ENCODE data around the gene ZFAND3. TPM values are rescaled to one million over a fixed set of nuclear protein-coding genes. Genes with fewer than 3 reads are reported as not detected.

The ZFAND3 gene
- polyA plus RNA-seq, 1 experiment: 15.5 TPM

DNA sequence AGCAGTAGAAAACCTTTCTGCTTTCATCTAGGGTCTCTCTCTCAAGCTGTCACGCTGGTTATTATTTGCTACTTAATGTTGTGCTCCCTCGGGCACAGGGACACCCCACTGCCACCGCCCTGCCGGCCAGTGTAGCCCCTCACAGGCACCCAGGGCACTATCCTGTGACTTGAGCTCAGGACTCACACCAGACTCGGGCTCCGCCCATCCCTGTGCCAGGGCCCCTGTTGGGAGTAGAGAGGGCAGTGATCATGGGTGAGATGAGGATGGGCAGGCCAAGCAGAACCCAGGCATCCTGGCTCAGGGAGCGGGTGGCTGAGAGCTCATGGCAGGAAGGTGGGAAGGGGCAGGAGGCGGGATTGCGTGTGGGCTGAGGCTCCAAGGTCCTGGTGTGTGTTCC is 371.9 kb downstream of the ZFAND3 start:
- ChIA-PET CTCF (interaction anchor here (1.9 kb wide), 1 partner anchor 303 kb away, joined by 5 read pairs; no protein-coding TSS in a partner anchor), POLR2A (no interaction called here)
- no peak overlapping the region for H3K4me3 ChIP-seq (ENCODE audit: low read depth, low read length)
- no peaks in the 10 kb centered on the region for H3K27me3 ChIP-seq (ENCODE audit: control insufficient read depth, insufficient read depth, low read length)
- TF ChIP-seq, protein P1, sequence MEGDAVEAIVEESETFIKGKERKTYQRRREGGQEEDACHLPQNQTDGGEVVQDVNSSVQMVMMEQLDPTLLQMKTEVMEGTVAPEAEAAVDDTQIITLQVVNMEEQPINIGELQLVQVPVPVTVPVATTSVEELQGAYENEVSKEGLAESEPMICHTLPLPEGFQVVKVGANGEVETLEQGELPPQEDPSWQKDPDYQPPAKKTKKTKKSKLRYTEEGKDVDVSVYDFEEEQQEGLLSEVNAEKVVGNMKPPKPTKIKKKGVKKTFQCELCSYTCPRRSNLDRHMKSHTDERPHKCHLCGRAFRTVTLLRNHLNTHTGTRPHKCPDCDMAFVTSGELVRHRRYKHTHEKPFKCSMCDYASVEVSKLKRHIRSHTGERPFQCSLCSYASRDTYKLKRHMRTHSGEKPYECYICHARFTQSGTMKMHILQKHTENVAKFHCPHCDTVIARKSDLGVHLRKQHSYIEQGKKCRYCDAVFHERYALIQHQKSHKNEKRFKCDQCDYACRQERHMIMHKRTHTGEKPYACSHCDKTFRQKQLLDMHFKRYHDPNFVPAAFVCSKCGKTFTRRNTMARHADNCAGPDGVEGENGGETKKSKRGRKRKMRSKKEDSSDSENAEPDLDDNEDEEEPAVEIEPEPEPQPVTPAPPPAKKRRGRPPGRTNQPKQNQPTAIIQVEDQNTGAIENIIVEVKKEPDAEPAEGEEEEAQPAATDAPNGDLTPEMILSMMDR (IDR thresholded peaks at IDR 0.05; ENCODE audit: low read depth, low read length): no peak
- no peaks in the 10 kb centered on the region for H3K9me3 ChIP-seq (ENCODE audit: control insufficient read depth, insufficient read depth, low read length)
- H3K27ac ChIP-seq (ENCODE audit: low read depth, low read length): no peak overlapping the region
- no peak for DNase-seq (ENCODE audit: low read depth, low spot score)

DNA sequence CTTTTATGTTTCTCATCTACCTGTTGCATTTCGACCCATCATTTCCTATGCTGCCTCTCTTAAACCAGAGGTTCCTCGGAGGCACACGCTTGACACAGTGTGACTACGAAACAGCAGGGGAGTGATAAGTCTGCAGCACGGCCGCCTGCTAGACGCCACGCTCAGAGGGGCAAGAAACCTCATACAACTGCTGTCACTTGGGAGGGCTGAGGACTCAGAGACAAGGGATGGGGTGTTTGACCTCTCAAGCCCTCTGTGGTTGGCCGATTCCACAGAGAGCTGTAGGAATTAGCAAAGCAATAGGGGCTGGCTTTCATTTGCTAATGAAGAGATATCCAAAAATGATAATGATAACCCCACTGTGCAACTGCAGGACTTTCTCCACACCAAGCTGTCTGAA is 372.5 kb downstream of the ZFAND3 start:
- no peak for DNase-seq (ENCODE audit: low read depth, low spot score)
- ChIA-PET POLR2A (no interaction called here), CTCF (no interaction called here)
- Histone ChIP-seq H3K27me3 (ENCODE audit: control insufficient read depth, insufficient read depth, low read length) (no peaks in the 10 kb centered on the region), H3K4me3 (ENCODE audit: low read depth, low read length) (no peak overlapping the region), H3K9me3 (ENCODE audit: control insufficient read depth, insufficient read depth, low read length) (no peaks in the 10 kb centered on the region), H3K27ac (ENCODE audit: low read depth, low read length) (no peak overlapping the region)
- TF ChIP-seq, protein P1 (IDR thresholded peaks at IDR 0.05; ENCODE audit: low read depth, low read length): no peak

DNA sequence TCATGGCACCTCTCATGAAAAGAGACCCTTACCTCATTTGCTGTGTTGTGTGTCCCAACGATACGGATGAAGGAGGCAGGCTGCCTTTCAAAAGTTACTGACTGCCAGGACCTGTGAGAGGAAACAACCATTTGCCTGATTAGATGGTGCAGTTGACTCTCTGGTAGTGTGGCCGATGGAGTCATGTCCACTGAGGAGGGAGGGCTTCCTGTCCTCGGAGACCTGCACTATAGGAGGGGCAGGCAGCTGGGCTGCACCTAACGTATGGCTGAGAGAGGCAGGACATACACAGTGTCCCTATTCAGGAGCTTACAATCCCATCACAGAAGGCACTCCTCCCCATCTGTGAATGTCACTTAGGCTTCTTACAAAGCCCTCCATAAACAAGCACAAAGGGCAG is 373.0 kb downstream of the ZFAND3 start:
- TF ChIP-seq, protein P1 (IDR thresholded peaks at IDR 0.05; ENCODE audit: low read depth, low read length): no peak
- Histone ChIP-seq H3K27me3 (ENCODE audit: control insufficient read depth, insufficient read depth, low read length) (no peaks in the 10 kb centered on the region), H3K27ac (ENCODE audit: low read depth, low read length) (no peak overlapping the region), H3K4me3 (ENCODE audit: low read depth, low read length) (no peak overlapping the region), H3K9me3 (ENCODE audit: control insufficient read depth, insufficient read depth, low read length) (no peaks in the 10 kb centered on the region)
- ChIA-PET CTCF (no interaction called here), POLR2A (no interaction called here)
- DNase-seq (ENCODE audit: low read depth, low spot score): no peak

DNA sequence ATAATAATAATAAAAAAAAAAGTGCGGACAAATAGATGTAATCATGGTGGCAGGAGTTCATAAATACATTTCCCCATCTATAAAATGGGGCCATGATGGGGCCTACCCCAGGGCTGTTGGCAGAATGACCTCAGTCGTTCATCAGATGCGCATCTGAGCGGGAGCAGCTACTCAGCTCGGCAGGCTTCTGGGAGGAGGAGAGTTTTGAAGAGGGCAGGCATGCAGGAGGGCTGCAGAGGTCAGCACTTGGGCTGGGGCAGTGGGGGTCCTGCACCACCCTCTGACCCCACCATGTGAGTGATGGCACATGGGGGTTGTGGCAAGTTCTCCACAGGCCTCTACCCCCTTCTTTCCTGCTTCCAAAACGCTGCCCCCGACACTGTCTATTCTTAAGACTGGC is 373.5 kb downstream of the ZFAND3 start:
- no peak for DNase-seq (ENCODE audit: low read depth, low spot score)
- Histone ChIP-seq H3K9me3 (ENCODE audit: control insufficient read depth, insufficient read depth, low read length) (no peaks in the 10 kb centered on the region), H3K4me3 (ENCODE audit: low read depth, low read length) (no peak overlapping the region), H3K27ac (ENCODE audit: low read depth, low read length) (no peak overlapping the region), H3K27me3 (ENCODE audit: control insufficient read depth, insufficient read depth, low read length) (no peaks in the 10 kb centered on the region)
- TF ChIP-seq, protein P1 (IDR thresholded peaks at IDR 0.05; ENCODE audit: low read depth, low read length): no peak
- CTCF ChIA-PET: no interaction called here
- POLR2A ChIA-PET: no interaction called here

DNA sequence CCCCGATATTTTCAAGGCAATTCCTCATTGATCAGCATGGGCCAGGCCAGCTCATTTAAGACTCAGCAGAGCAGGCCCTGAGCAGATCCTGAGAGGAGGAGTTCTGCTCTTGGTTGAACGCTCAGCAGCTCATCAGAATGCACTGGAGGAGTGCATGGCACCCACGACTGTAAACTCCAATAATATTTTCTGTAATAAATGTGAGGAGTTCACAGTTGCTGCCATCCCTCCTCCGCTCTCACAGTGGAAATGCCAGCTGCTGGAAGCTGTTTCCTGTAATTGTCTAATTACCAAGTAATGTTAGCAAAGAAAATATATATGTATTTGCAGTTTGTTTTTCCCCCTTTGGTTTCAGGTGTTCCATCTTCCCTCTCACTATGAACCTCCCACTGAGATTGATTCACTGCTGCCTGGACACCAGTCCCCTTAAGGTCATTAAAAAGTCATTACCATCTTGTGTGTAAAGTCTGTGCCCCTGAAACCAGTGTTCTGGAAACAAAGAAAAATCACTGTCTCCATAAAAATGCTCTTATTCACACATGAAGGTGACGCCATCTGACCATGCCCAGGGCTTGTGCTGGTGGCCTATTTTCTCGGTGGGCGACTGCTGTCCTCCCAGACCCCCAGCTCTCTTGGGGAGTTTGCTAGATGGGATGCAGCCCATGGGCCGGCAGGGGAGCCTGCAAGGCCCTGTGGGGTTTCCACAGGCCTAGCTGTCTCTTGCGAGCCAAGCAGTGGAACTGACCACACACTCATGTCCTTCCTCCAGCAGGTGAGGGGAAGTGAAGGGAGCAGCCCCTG is 374.2 kb downstream of the ZFAND3 start:
- Histone ChIP-seq H3K9me3 (ENCODE audit: control insufficient read depth, insufficient read depth, low read length) (no peaks in the 10 kb centered on the region), H3K27ac (ENCODE audit: low read depth, low read length) (no peak overlapping the region), H3K27me3 (ENCODE audit: control insufficient read depth, insufficient read depth, low read length) (no peaks in the 10 kb centered on the region), H3K4me3 (ENCODE audit: low read depth, low read length) (no peak overlapping the region)
- TF ChIP-seq, protein P1 (IDR thresholded peaks at IDR 0.05; ENCODE audit: low read depth, low read length): no peak
- ChIA-PET POLR2A (interaction anchor here (0.9 kb wide), 1 partner anchor 375 kb away, joined by 3 read pairs; no protein-coding TSS in a partner anchor), CTCF (interaction anchor here (0.8 kb wide), 1 partner anchor 300 kb away, joined by 4 read pairs; no protein-coding TSS in a partner anchor)
- DNase-seq (ENCODE audit: low read depth, low spot score): no peak

Measured in AG04450 (cell line).